ENCODE data around the gene FGF2. TPM values are rescaled to one million over a fixed set of nuclear protein-coding genes. Genes with fewer than 3 reads are reported as not detected.

The FGF2 gene
- total RNA-seq, 1 donor from 2014 or later = 4.1 TPM

GRCh38 chr4:122793811-122794210 is 32.8 kb upstream of the FGF2 start:
- Histone ChIP-seq H3K27me3 (ENCODE audit: low read depth) (no peaks in the 10 kb centered on the region), H3K27ac (replicated peaks) (no peak overlapping the region), H3K4me3 (no peak overlapping the region), H3K4me1 (peaks cover 19% of the 10 kb centered on the region), H3K9me3 (replicated peaks) (no peaks in the 10 kb centered on the region), H3K36me3 (no peaks in the 10 kb centered on the region)
- no peak for DNase-seq
- intact Hi-C loops (cut with micrococcal nuclease) = no loop called here
- no peak for TF ChIP-seq CTCF (IDR thresholded peaks at IDR 0.05; ENCODE audit: borderline replicate concordance)

GRCh38 chr4:122796801-122797404 is 29.7 kb upstream of the FGF2 start:
- H3K27ac ChIP-seq (replicated peaks) = peak overlapping the region; percentile 77
- intact Hi-C loops (cut with micrococcal nuclease) = no loop called here

DNA sequence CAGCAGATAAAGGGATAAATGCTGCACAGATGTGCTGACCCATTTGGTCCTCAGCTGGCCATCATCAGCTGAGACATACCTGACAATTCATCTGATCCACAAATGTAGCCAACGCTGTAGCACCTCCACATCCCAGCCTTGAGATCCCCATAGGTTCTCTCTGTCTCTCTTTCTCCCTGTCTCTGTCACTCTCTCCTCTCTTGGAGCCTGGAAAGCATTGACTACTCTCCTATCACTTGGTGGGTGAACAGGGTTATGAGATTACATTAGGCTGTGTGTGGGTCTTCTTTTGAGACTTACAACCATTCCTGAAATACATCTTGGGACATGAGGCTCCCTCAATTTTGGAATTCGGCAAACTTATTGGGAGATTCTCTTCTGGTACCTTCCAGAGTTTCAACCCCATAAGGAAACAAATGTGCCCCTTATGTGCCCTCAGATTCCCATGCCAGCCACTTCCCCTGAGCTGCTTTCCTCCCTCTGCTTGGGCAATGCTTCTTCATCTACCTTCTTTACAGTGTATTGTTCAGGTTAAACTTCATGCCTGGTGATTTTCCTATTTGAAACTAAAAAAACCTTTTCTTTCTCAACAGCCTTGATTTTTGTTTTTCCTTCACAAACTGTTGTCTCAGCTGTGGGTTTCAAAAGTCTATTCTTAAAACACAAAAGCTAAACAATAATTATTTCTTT is 29.1 kb upstream of the FGF2 start:
- no peaks in the 10 kb centered on the region for H3K9me3 ChIP-seq (replicated peaks)
- no peak for TF ChIP-seq CTCF (IDR thresholded peaks at IDR 0.05; ENCODE audit: borderline replicate concordance)
- intact Hi-C loops (cut with micrococcal nuclease) = no loop called here
- peak overlapping the region; percentile 42 for H3K4me3 ChIP-seq
- peak overlapping the region; percentile 77 for H3K27ac ChIP-seq (replicated peaks)
- no peaks in the 10 kb centered on the region for H3K36me3 ChIP-seq
- peaks cover 20% of the 10 kb centered on the region for H3K4me1 ChIP-seq
- DNase-seq = no peak
- H3K27me3 ChIP-seq (ENCODE audit: low read depth) = no peaks in the 10 kb centered on the region

More at GRCh38 chr4:122796801-122797404, 29.7 kb upstream of the FGF2 start:
- Histone ChIP-seq H3K27me3 (ENCODE audit: low read depth) (no peaks in the 10 kb centered on the region), H3K9me3 (replicated peaks) (no peaks in the 10 kb centered on the region), H3K36me3 (no peaks in the 10 kb centered on the region), H3K4me1 (peaks cover 20% of the 10 kb centered on the region), H3K4me3 (no peak overlapping the region)
- no peak for DNase-seq
- TF ChIP-seq CTCF (IDR thresholded peaks at IDR 0.05; ENCODE audit: borderline replicate concordance) = no peak

GRCh38 chr4:122798101-122798500 is 28.5 kb upstream of the FGF2 start:
- Histone ChIP-seq H3K27ac (replicated peaks) (peak overlapping the region; percentile 77), H3K4me1 (peaks cover 20% of the 10 kb centered on the region), H3K36me3 (no peaks in the 10 kb centered on the region), H3K27me3 (ENCODE audit: low read depth) (no peaks in the 10 kb centered on the region), H3K4me3 (peak overlapping the region; percentile 42), H3K9me3 (replicated peaks) (no peaks in the 10 kb centered on the region)
- no peak for TF ChIP-seq CTCF (IDR thresholded peaks at IDR 0.05; ENCODE audit: borderline replicate concordance)
- intact Hi-C loops (cut with micrococcal nuclease) = no loop called here
- peak; percentile 45 for DNase-seq

DNA sequence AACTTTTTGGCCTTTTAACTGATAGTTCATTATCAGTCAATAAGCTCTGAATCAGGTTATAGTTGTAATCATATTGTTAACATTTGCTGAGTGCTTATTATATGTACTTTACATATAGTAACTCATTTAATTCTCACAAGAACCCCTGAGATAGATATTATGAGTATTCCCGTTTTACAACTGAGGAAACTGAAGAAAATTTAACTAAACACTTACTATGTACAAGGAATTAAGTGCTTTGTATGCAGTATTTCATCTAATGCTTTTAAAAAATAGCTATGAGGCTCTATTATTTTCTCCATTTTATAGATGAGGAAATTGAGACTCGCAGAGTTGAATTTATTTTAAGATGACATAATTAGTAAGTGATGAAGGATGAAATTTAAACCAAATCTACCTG is 27.7 kb upstream of the FGF2 start:
- DNase-seq = no peak
- Histone ChIP-seq H3K4me1 (peaks cover 24% of the 10 kb centered on the region), H3K4me3 (no peak overlapping the region), H3K27ac (replicated peaks) (peak overlapping the region; percentile 77), H3K9me3 (replicated peaks) (no peaks in the 10 kb centered on the region), H3K27me3 (ENCODE audit: low read depth) (no peaks in the 10 kb centered on the region), H3K36me3 (no peaks in the 10 kb centered on the region)
- TF ChIP-seq CTCF (IDR thresholded peaks at IDR 0.05; ENCODE audit: borderline replicate concordance) = no peak
- intact Hi-C loops (cut with micrococcal nuclease) = no loop called here

Data from left ventricle myocardium inferior (tissue), 1 donor.